ENCODE data around the gene SLC52A3. TPM values are rescaled to one million over a fixed set of nuclear protein-coding genes. Genes with fewer than 3 reads are reported as not detected.
"Not testable (repeated sequence)": the region's sequence is repeated elsewhere in the genome, so short reads cannot be mapped to it uniquely, and the experiment has no call there.

The SLC52A3 gene
- polyA plus RNA-seq, 1 donor from 2014 or later, result not detected

DNA sequence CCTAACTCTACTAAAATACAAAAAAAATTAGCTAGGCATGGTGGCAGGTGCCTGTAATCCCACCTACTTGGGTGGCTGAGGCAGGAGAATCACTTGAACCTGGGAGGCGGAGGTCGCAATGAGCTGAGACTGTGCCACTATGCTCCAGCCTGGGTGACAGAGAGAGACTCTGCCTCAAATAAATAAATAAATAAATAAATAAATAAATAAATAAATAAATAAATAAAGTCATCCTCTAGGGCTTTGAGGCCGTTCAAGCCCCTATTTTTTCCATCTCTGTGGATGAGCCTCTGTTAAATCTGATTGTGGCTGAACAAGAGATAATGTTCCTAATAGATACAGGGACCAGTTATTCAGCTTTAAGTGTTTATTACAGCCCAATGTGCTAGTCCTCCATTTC lies 33.4 kb upstream of the SLC52A3 start:
- H3K4me2 ChIP-seq (ENCODE audit: low read length), result no peak overlapping the region
- H3K9me2 ChIP-seq (ENCODE audit: insufficient read depth, low read length), result no peaks in the 10 kb centered on the region
- H3K27me3 ChIP-seq (ENCODE audit: insufficient read depth, low read depth, low read length), result no peaks in the 10 kb centered on the region
- TF ChIP-seq EZH2 (IDR thresholded peaks at IDR 0.05; ENCODE audit: borderline replicate concordance, insufficient read depth, low read length, poor library complexity, severe bottlenecking) (no peak), TAF1 (IDR thresholded peaks at IDR 0.05; ENCODE audit: low read depth) (no peak), RAD21 (conservative IDR thresholded peaks at IDR 0.05) (no peak), SMC3 (conservative IDR thresholded peaks at IDR 0.05; ENCODE audit: poor library complexity) (no peak), POLR2AphosphoS5 (IDR thresholded peaks at IDR 0.05) (no peak), EP300 (conservative IDR thresholded peaks at IDR 0.05; ENCODE audit: poor library complexity, severe bottlenecking) (no peak), MXI1 (conservative IDR thresholded peaks at IDR 0.05; ENCODE audit: poor library complexity, severe bottlenecking) (no peak)
- TF ChIP-seq, protein P1, sequence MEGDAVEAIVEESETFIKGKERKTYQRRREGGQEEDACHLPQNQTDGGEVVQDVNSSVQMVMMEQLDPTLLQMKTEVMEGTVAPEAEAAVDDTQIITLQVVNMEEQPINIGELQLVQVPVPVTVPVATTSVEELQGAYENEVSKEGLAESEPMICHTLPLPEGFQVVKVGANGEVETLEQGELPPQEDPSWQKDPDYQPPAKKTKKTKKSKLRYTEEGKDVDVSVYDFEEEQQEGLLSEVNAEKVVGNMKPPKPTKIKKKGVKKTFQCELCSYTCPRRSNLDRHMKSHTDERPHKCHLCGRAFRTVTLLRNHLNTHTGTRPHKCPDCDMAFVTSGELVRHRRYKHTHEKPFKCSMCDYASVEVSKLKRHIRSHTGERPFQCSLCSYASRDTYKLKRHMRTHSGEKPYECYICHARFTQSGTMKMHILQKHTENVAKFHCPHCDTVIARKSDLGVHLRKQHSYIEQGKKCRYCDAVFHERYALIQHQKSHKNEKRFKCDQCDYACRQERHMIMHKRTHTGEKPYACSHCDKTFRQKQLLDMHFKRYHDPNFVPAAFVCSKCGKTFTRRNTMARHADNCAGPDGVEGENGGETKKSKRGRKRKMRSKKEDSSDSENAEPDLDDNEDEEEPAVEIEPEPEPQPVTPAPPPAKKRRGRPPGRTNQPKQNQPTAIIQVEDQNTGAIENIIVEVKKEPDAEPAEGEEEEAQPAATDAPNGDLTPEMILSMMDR (IDR thresholded peaks at IDR 0.05; ENCODE audit: poor library complexity, severe bottlenecking), result no peak
- H3K4me3 ChIP-seq (ENCODE audit: low read length), result no peak overlapping the region
- H3K36me3 ChIP-seq (ENCODE audit: insufficient read depth, low read length), result no peaks in the 10 kb centered on the region
- H4K20me1 ChIP-seq (ENCODE audit: insufficient read depth), result no peaks in the 10 kb centered on the region
- no peaks in the 10 kb centered on the region for H3K79me2 ChIP-seq (replicated peaks; ENCODE audit: insufficient read depth, low read length)
- no peak overlapping the region for H3K9ac ChIP-seq (ENCODE audit: low read length)
- no peak overlapping the region for H2AFZ ChIP-seq (ENCODE audit: low read depth, low read length)
- H3F3A ChIP-seq (ENCODE audit: insufficient read depth, low read length, poor library complexity, severe bottlenecking), result no peaks in the 10 kb centered on the region
- H3K27ac ChIP-seq (ENCODE audit: low read length), result no peak overlapping the region
- H3K9me3 ChIP-seq (ENCODE audit: low read length), result no peaks in the 10 kb centered on the region

DNA sequence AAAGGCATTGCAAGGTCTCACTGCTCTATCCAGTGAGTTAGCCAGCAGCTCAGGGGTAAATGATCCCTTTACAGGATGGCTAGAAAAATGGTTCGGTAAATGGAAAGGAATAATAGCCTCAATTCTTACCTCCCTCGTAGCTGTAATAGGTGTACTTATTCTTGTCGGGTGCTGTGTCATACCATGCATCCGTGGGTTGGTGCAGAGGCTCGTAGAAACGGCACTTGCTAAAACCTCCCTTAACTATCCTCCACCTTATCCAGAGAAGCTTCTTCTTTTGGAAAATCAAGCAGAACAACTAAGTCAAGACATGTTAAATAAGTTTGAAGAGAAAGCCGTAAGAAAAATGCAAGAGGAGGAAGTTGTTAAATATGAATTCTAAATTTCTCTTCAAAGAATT lies 31.7 kb upstream of the SLC52A3 start:
- not testable (repeated sequence) for H3K9me2 ChIP-seq (ENCODE audit: insufficient read depth, low read length); H3K4me2 ChIP-seq (ENCODE audit: low read length); H3K4me3 ChIP-seq (ENCODE audit: low read length); H3F3A ChIP-seq (ENCODE audit: insufficient read depth, low read length, poor library complexity, severe bottlenecking); H3K9me3 ChIP-seq (ENCODE audit: low read length); H3K27me3 ChIP-seq (ENCODE audit: insufficient read depth, low read depth, low read length); H2AFZ ChIP-seq (ENCODE audit: low read depth, low read length); H3K79me2 ChIP-seq (replicated peaks; ENCODE audit: insufficient read depth, low read length); H3K9ac ChIP-seq (ENCODE audit: low read length); H3K36me3 ChIP-seq (ENCODE audit: insufficient read depth, low read length); H3K27ac ChIP-seq (ENCODE audit: low read length); H4K20me1 ChIP-seq (ENCODE audit: insufficient read depth)

DNA sequence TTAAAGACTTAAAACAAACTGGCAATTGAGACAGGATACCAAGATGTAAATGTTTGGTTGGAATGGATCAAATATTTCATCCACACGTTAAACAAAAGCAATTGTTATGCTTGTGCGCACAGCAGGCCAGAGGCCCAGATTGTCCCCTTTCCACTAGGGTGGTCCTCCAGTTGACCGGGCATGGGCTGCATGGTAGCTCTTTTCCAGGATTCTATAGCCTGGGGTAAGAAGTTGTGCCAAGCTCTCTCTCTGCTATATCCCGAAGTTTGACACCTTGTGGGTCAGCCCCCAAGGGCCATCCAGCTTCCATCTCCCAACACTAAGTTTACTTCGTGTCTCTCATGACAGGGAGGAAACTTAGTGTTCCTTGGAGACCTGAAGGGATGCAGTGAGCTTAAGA lies 30.4 kb upstream of the SLC52A3 start:
- H3K4me3 ChIP-seq (ENCODE audit: low read length); H3K9me3 ChIP-seq (ENCODE audit: low read length); H4K20me1 ChIP-seq (ENCODE audit: insufficient read depth); H3K9ac ChIP-seq (ENCODE audit: low read length); H2AFZ ChIP-seq (ENCODE audit: low read depth, low read length); H3K27me3 ChIP-seq (ENCODE audit: insufficient read depth, low read depth, low read length); H3K9me2 ChIP-seq (ENCODE audit: insufficient read depth, low read length); H3K79me2 ChIP-seq (replicated peaks; ENCODE audit: insufficient read depth, low read length); H3K36me3 ChIP-seq (ENCODE audit: insufficient read depth, low read length); H3K27ac ChIP-seq (ENCODE audit: low read length); H3K4me2 ChIP-seq (ENCODE audit: low read length); H3F3A ChIP-seq (ENCODE audit: insufficient read depth, low read length, poor library complexity, severe bottlenecking): not testable (repeated sequence)

DNA sequence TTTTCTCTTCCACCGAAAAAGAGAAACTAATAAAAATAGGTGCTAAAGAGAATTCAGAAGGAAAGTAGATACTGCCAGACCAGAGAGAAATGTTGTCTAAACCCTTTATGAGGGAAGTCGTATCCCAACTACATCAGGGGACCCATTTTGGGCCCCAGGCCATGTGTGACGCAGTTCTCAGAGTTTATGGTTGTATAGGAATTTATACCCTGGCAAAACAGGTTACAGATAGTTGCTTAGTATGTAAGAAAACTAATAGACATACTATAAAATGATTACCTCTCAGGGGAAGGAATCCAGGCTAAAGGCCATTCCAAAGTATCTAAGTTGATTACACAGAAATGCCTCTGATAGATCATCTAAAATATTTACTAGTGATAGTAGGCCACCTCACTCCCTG lies 28.6 kb upstream of the SLC52A3 start:
- Histone ChIP-seq H3K4me2 (ENCODE audit: low read length) (no peak overlapping the region), H3K9ac (ENCODE audit: low read length) (no peak overlapping the region), H4K20me1 (ENCODE audit: insufficient read depth) (no peaks in the 10 kb centered on the region), H2AFZ (ENCODE audit: low read depth, low read length) (no peak overlapping the region), H3K36me3 (ENCODE audit: insufficient read depth, low read length) (no peaks in the 10 kb centered on the region), H3K27me3 (ENCODE audit: insufficient read depth, low read depth, low read length) (no peaks in the 10 kb centered on the region), H3K79me2 (replicated peaks; ENCODE audit: insufficient read depth, low read length) (no peaks in the 10 kb centered on the region), H3K4me3 (ENCODE audit: low read length) (no peak overlapping the region), H3F3A (ENCODE audit: insufficient read depth, low read length, poor library complexity, severe bottlenecking) (no peaks in the 10 kb centered on the region), H3K9me3 (ENCODE audit: low read length) (no peaks in the 10 kb centered on the region), H3K27ac (ENCODE audit: low read length) (no peak overlapping the region), H3K9me2 (ENCODE audit: insufficient read depth, low read length) (no peaks in the 10 kb centered on the region)
- TF ChIP-seq POLR2AphosphoS5 (IDR thresholded peaks at IDR 0.05), result no peak
